Endodermal cell (in vitro differentiated cells): ENCODE data around the gene CST9. TPM values are rescaled to one million over a fixed set of nuclear protein-coding genes. Genes with fewer than 3 reads are reported as not detected.

ENCODE experiments used
- DNase-seq: peaks from one replicate; pipeline ENCODE4 v3.0.0-alpha.2; 2017
- H3K27ac ChIP-seq: 2 replicates; pipeline ENCODE4 v1.5.1; 2013; ENCODE audit warnings: mild to moderate bottlenecking, low read depth, low read length, moderate library complexity
- H3K27me3 ChIP-seq: 2 replicates; pipeline ENCODE4 v1.6.1; 2013; ENCODE audit warnings: mild to moderate bottlenecking, low read length, moderate library complexity; ENCODE audit not compliant: insufficient read depth, control insufficient read depth, poor library complexity, severe bottlenecking
- H3K36me3 ChIP-seq: 2 replicates; pipeline ENCODE4 v1.7.0; 2013; ENCODE audit warnings: mild to moderate bottlenecking, low read length, moderate library complexity; ENCODE audit not compliant: control insufficient read depth, insufficient read depth
- H3K4me1 ChIP-seq: one replicate; pipeline ENCODE4 v1.7.0; 2013; ENCODE audit warnings: low read length; ENCODE audit not compliant: control insufficient read depth, insufficient read depth
- H3K4me3 ChIP-seq: 2 replicates; pipeline ENCODE4 v1.5.1; 2013; ENCODE audit warnings: mild to moderate bottlenecking, low read length, moderate library complexity
- H3K9ac ChIP-seq: 2 replicates; pipeline ENCODE4 v1.6.1; 2013; ENCODE audit warnings: mild to moderate bottlenecking, low read length, moderate library complexity; ENCODE audit not compliant: poor library complexity, severe bottlenecking; ENCODE audit errors: extremely low read depth
- H3K9me3 ChIP-seq: 2 replicates; pipeline ENCODE4 v1.6.1; 2013; ENCODE audit warnings: mild to moderate bottlenecking, low read length, moderate library complexity; ENCODE audit not compliant: control insufficient read depth
- H3K27ac Mint-ChIP-seq: 2 replicates; pipeline ENCODE4 v1.8.0; 2020; ENCODE audit warnings: mixed read lengths
- H3K27me3 Mint-ChIP-seq: 2 replicates; pipeline ENCODE4 v1.8.0; 2021; ENCODE audit warnings: mild to moderate bottlenecking, mixed read lengths; ENCODE audit not compliant: insufficient read depth
- H3K36me3 Mint-ChIP-seq: 2 replicates; pipeline ENCODE4 v1.8.0; 2020; ENCODE audit warnings: low read depth, mixed read lengths
- H3K4me1 Mint-ChIP-seq: 2 replicates; pipeline ENCODE4 v1.8.0; 2020; ENCODE audit warnings: mixed read lengths
- H3K4me3 Mint-ChIP-seq: 2 replicates; pipeline ENCODE4 v1.8.0; 2020; ENCODE audit warnings: mild to moderate bottlenecking, moderate library complexity, mixed read lengths
- H3K9me3 Mint-ChIP-seq: 2 replicates; pipeline ENCODE4 v1.8.0; 2020; ENCODE audit warnings: mild to moderate bottlenecking, mixed read lengths
- WGBS, 2 experiments: methylation state at CpG; one replicate each; pipeline versions ENCODE4 v1.1.5 to v1.1.7; 2013; ENCODE audit warnings: missing lambda C conversion rate in 2 of 2, mixed read lengths in 1 of 2; ENCODE audit not compliant: insufficient coverage in 1 of 2, insufficient read length in 1 of 2; 5-methylcytosine and 5-hydroxymethylcytosine counted together
- long read RNA-seq, 4 experiments: library from polyadenylated mRNA in 2 of 4; library from RNA in 1 of 4; library from capped mRNA in 1 of 4; stranded (forward) in 3 of 4; unstranded in 1 of 4; transcript quantifications; one replicate each; pipeline ENCODE4 v2.0.0, GENCODE V29; 2020 to 2021; ENCODE audit warnings: inconsistent platforms in 1 of 4
- polyA plus RNA-seq, 2 experiments: library from polyadenylated mRNA; stranded (reverse); fragments of 50-300 nt; gene quantifications; one replicate each; pipeline ENCODE4 v1.2.3, GENCODE V29; 2013
- total RNA-seq, 2 donors: library from RNA; stranded (reverse); fragmentation: NEBNext Ultra II Directional in 1 of 2; extraction: Animal tissue kit (Norgen Biotek cat#: 25700) in 1 of 2; gene quantifications; 2 replicates in 1 of 2; 3 replicates in 1 of 2; pipeline ENCODE4 v1.2.1, GENCODE V29; 2021
- TF ChIP-seq, protein P1 (sequence below): fragments of 200-600 bp; sonication (generic); conservative IDR thresholded peaks from 2 replicates; pipeline ENCODE4 v1.5.0; 2021; ENCODE audit warnings: antibody characterized with exemption, mild to moderate bottlenecking

The CST9 gene, protein sequence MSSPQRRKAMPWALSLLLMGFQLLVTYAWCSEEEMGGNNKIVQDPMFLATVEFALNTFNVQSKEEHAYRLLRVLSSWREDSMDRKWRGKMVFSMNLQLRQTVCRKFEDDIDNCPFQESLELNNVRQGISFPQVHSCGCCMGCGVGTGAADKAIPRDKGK
- not detected for total RNA-seq
- not detected for polyA plus RNA-seq (2013, experiment 1 of 2)
- not detected for polyA plus RNA-seq (2013, experiment 2 of 2)
- long read RNA-seq, experiment 1: 0 reads
- long read RNA-seq, experiment 2: 0 reads
- long read RNA-seq, experiment 3: 0 reads
- long read RNA-seq, experiment 4: 0 reads

DNA sequence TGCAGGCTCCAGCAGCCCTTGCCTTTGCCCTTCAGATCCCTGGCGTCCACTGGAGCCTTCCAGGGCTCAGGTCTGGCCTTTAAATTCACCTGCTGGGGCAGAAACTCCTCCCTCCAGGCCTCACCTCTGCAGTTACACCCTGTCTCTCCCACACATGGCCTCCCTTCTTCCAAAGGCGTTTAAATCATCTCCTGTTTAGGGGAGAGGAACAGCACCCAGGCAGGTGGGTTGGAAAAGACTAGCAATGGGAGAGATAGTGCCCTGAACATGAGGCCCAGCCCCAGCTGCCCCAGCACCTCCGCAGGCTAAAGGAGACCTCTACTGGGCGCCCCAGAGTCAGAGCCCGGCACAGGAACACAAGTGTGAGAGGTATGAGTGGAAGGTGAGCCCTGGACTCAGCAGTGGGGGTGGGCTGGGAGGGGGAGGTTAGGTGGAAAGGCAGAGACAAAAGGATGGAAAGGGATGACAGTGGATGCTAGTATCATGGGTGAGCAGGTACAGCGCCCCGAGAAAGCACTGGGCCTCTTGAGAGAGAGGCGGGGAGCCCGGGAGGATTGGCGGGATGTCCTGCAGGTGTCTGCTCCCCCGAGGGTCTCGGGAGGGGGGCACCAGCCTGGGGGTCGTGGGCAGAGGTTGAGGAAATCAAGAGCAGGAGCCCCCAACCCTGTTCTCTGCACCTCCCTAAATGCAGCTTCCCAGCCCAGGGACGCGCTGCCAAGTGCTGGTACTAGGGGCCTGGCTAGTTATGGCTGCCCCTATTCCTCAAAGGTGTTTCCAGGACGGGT lies at the start of gene CST9:
TSS of gene CST9 (minus strand) at position 51 of the 785 bp plus-strand sequence. CDS start 53 bp downstream, outside the sequence.
- Histone ChIP-seq H3K4me3 (no peak within 1 kb of the TSS), H3K27ac (no peak within 1 kb of the TSS), H3K36me3 (no peaks in the 10 kb centered on the region), H3K4me1 (no peaks in the 10 kb centered on the region), H3K9me3 (no peaks in the 10 kb centered on the region), H3K27me3 (no peaks in the 10 kb centered on the region), H3K9ac (no peak within 1 kb of the TSS)
- Mint-ChIP-seq H3K9me3 (no peaks in the 10 kb centered on the region), H3K4me3 (no peak within 1 kb of the TSS), H3K4me1 (peaks cover 3% of the 10 kb centered on the region), H3K36me3 (no peaks in the 10 kb centered on the region), H3K27ac (no peak within 1 kb of the TSS), H3K27me3 (peaks cover 3% of the 10 kb centered on the region)
- WGBS, 2 experiments: 70 to 71% methylated on average over 9 to 16 of the region's 16 CpGs
- no peak for DNase-seq
- TF ChIP-seq, protein P1, sequence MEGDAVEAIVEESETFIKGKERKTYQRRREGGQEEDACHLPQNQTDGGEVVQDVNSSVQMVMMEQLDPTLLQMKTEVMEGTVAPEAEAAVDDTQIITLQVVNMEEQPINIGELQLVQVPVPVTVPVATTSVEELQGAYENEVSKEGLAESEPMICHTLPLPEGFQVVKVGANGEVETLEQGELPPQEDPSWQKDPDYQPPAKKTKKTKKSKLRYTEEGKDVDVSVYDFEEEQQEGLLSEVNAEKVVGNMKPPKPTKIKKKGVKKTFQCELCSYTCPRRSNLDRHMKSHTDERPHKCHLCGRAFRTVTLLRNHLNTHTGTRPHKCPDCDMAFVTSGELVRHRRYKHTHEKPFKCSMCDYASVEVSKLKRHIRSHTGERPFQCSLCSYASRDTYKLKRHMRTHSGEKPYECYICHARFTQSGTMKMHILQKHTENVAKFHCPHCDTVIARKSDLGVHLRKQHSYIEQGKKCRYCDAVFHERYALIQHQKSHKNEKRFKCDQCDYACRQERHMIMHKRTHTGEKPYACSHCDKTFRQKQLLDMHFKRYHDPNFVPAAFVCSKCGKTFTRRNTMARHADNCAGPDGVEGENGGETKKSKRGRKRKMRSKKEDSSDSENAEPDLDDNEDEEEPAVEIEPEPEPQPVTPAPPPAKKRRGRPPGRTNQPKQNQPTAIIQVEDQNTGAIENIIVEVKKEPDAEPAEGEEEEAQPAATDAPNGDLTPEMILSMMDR: no peak

DNA sequence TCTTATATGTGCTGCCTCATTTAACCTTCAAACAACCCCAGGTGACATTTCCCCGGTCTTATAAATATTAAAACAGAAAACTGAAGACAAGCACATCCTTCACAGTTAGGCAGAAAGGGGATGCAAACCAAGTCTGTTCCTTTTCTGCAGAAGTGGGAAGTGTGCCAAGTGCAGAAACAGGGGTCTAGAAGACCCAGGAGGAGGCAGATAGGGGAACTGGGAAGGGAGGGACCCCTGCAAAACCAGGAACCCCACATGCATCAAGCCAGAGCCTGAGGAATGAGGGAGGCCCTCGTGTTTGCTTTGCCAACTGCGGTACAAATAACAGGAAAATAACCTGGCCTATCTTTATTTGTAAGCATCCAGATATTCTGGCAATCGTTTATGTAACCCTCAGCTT lies 49.0 kb upstream of the CST9 start:
- no peak overlapping the region for H3K27ac Mint-ChIP-seq
- Histone ChIP-seq H3K36me3 (no peaks in the 10 kb centered on the region), H3K9me3 (no peaks in the 10 kb centered on the region), H3K9ac (no peak overlapping the region), H3K4me1 (peaks cover 12% of the 10 kb centered on the region), H3K27me3 (no peaks in the 10 kb centered on the region), H3K27ac (no peak overlapping the region), H3K4me3 (no peak overlapping the region)
- TF ChIP-seq, protein P1: no peak
- peaks cover 4% of the 10 kb centered on the region for H3K36me3 Mint-ChIP-seq
- 88 to 100% methylated on average over 2 to 4 of the region's 4 CpGs for WGBS, 2 experiments
- H3K4me1 Mint-ChIP-seq: peaks cover 27% of the 10 kb centered on the region
- no peak overlapping the region for H3K4me3 Mint-ChIP-seq
- H3K27me3 Mint-ChIP-seq: no peaks in the 10 kb centered on the region
- H3K9me3 Mint-ChIP-seq: no peaks in the 10 kb centered on the region
- peak; percentile 7 for DNase-seq

DNA sequence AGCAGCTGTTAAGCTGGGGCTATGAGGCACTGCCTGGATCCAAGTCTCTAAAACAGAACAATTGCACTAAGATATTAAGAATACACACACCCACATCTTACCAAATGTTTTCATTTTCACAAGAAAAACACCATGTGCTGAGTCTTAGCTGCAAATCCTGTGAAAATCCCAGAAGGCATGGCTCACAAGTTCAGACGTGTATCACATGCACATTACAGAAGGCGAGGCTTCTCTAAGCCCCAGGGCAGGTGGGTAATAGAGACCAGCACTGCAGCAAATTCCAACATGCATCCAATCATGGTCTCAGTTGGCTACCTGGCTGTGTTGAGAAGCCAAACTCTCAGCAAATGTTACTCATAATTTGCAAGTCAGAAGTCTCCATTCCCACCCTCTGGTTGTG lies 48.3 kb upstream of the CST9 start:
- Mint-ChIP-seq H3K4me3 (no peak overlapping the region), H3K36me3 (peaks cover 4% of the 10 kb centered on the region), H3K27me3 (no peaks in the 10 kb centered on the region), H3K9me3 (no peaks in the 10 kb centered on the region), H3K4me1 (peaks cover 19% of the 10 kb centered on the region), H3K27ac (no peak overlapping the region)
- no peaks in the 10 kb centered on the region for H3K9me3 ChIP-seq
- TF ChIP-seq, protein P1: no peak
- peaks cover 8% of the 10 kb centered on the region for H3K4me1 ChIP-seq
- H3K36me3 ChIP-seq: no peaks in the 10 kb centered on the region
- peak; percentile 10 for DNase-seq
- no peak overlapping the region for H3K4me3 ChIP-seq
- H3K27me3 ChIP-seq: no peaks in the 10 kb centered on the region
- whole genome bisulfite sequencing, 2 experiments: 92 to 94% methylated on average over 2 of the region's 2 CpGs
- H3K9ac ChIP-seq: no peak overlapping the region
- H3K27ac ChIP-seq: no peak overlapping the region
